HG03039 (cell line): Measurements from ENCODE around the gene ANKRD6.
"Not testable (repeated sequence)": the region's sequence is repeated elsewhere in the genome, so short reads cannot be mapped to it uniquely, and the experiment has no call there.

Source experiments
- ATAC-seq: cut with Tn5 transposase; IDR thresholded peaks from one replicate; pipeline ENCODE4 v1.9.1; 2021; ENCODE audit warnings: mild to moderate bottlenecking, moderate library complexity; ENCODE audit not compliant: unreplicated experiment

The ANKRD6 gene

GRCh38 chr6:89591745-89592144 lies 158.8 kb downstream of the ANKRD6 start:
- no peak for ATAC-seq

GRCh38 chr6:89596056-89596455 lies 163.1 kb downstream of the ANKRD6 start:
- ATAC-seq: peak; percentile 76

- ATAC-seq: no peak
Measured at GRCh38 chr6:89596484-89596883, 163.5 kb downstream of the ANKRD6 start.

GRCh38 chr6:89597372-89597771 lies 164.4 kb downstream of the ANKRD6 start:
- no peak for ATAC-seq

GRCh38 chr6:89597988-89598387 lies 165.0 kb downstream of the ANKRD6 start:
- ATAC-seq: no peak

- no peak for ATAC-seq
Measured at GRCh38 chr6:89599727-89600126, 166.8 kb downstream of the ANKRD6 start.

GRCh38 chr6:89602166-89602565 lies 169.2 kb downstream of the ANKRD6 start:
- ATAC-seq: no peak

- no peak for ATAC-seq
Measured at GRCh38 chr6:89604653-89605052, 171.7 kb downstream of the ANKRD6 start.

GRCh38 chr6:89605861-89606260 lies 172.9 kb downstream of the ANKRD6 start:
- no peak for ATAC-seq

- ATAC-seq: no peak
Measured at GRCh38 chr6:89610149-89610642, 177.2 kb downstream of the ANKRD6 start.

- no peak for ATAC-seq
Measured at GRCh38 chr6:89611666-89612065, 178.7 kb downstream of the ANKRD6 start.

- no peak for ATAC-seq
Measured at GRCh38 chr6:89612121-89612520, 179.2 kb downstream of the ANKRD6 start.

GRCh38 chr6:89613790-89614189 lies 180.8 kb downstream of the ANKRD6 start:
- no peak for ATAC-seq

- ATAC-seq: no peak
Measured at GRCh38 chr6:89615882-89616281, 182.9 kb downstream of the ANKRD6 start.

GRCh38 chr6:89616531-89616930 lies 183.6 kb downstream of the ANKRD6 start:
- ATAC-seq: no peak

GRCh38 chr6:89618026-89618425 lies 185.1 kb downstream of the ANKRD6 start:
- ATAC-seq: no peak

- ATAC-seq: no peak
Measured at GRCh38 chr6:89619567-89619966, 186.6 kb downstream of the ANKRD6 start.

GRCh38 chr6:89623749-89624148 lies 190.8 kb downstream of the ANKRD6 start:
- no peak for ATAC-seq

GRCh38 chr6:89630488-89630887 lies 197.5 kb downstream of the ANKRD6 start:
- ATAC-seq: no peak

- not testable (repeated sequence) for ATAC-seq
Measured at GRCh38 chr6:89636412-89636811, 203.5 kb downstream of the ANKRD6 start.

GRCh38 chr6:89637960-89638319 lies 205.0 kb downstream of the ANKRD6 start:
- ATAC-seq: no peak

- peak; percentile 96 for ATAC-seq
Measured at GRCh38 chr6:89638320-89639195, 205.6 kb downstream of the ANKRD6 start, which contains the start of gene LYRM2. Gene LYRM2 (minus strand): TSS chr6:89638747. CDS start chr6:89638716, 31 bp downstream.

GRCh38 chr6:89640804-89641203 lies 207.9 kb downstream of the ANKRD6 start:
- ATAC-seq: no peak
